Dendritic cell treated with granulocyte-macrophage colony-stimulating factor and Interleukin-4, amounts not matched to agents 40 ng/mL and 50 ng/mL, for 4 days (primary cell): Measurements from ENCODE around the gene DOCK3.

Experiments used
- H3K27ac Mint-ChIP-seq: one replicate; pipeline ENCODE4 v1.8.0; 2022; ENCODE audit warnings: mild to moderate bottlenecking, mixed read lengths
- H3K27me3 Mint-ChIP-seq: one replicate; pipeline ENCODE4 v1.8.0; 2022; ENCODE audit warnings: mild to moderate bottlenecking, mixed read lengths
- H3K36me3 Mint-ChIP-seq: one replicate; pipeline ENCODE4 v1.8.0; 2022; ENCODE audit warnings: low read depth, mixed read lengths
- H3K4me1 Mint-ChIP-seq: one replicate; pipeline ENCODE4 v1.8.0; 2022; ENCODE audit warnings: low read depth, mixed read lengths
- H3K4me3 Mint-ChIP-seq: one replicate; pipeline ENCODE4 v1.8.0; 2022; ENCODE audit warnings: mild to moderate bottlenecking, moderate library complexity, mixed read lengths
- H3K9me3 Mint-ChIP-seq: one replicate; pipeline ENCODE4 v1.8.0; 2022; ENCODE audit warnings: mixed read lengths
- intact Hi-C: fragments of 100-400 bp; cut with micrococcal nuclease; formaldehyde crosslinking; loops from one replicate; pipeline ENCODE4 v1.15.0; 2022

Gene DOCK3

DNA sequence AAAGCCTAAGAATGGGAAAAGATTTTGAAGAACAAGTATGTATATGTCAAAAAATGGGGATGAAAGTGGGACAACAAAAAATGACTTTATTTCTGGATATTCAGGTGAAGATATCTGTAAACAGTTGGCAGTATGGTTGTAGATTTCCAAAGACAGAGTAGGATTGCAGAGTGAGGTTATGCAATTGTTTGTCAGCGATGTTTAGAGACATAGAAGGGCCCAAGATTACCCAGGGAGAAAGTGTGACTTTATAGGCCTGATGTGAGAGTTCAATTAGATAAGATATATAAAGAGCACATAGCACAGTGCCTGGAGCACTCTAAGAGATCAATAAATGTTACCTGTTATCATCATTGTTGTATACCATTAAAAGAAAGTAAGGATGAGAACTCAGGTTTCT, 319.8 kb downstream of the DOCK3 start:
- no peak overlapping the region for H3K27ac Mint-ChIP-seq

DNA sequence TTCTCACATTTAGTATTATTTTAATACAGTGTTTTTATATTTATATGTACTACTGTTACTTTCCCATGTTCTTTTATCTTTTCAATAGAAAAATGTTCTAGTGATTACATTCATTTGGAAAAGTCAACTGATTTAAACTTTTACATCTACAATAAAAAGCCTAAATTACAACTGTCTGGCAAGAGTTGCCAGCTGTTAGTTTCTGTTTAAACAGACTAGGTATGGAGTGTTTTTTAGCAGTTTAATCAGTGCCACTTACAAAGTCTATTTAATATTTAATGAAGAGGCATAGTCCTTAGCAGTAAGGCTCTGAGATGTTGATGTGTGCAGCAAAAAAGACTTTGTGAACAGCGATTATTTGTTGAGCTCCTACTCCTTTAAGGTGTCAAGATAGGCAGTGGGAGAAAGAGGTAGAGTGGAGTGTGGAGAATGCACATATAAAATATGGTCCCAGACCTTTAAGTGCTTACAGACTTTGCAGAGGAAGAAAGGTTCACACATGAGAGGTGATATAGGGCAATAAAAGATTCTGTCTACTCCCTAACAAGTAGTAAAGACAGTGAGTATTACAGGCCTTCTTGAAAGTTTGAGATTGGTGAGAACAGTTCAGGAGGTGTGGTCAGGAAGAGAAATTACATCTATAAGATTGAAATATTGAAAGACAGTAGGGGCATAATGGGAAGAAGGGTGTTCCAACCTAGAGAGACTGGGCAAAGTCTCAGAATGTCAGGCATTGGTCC, 320.5 kb downstream of the DOCK3 start:
- Mint-ChIP-seq H3K27me3 (no peaks in the 10 kb centered on the region), H3K27ac (no peak overlapping the region), H3K9me3 (peaks cover 21% of the 10 kb centered on the region), H3K4me1 (peaks cover 8% of the 10 kb centered on the region), H3K36me3 (no peaks in the 10 kb centered on the region), H3K4me3 (no peak overlapping the region)
- intact Hi-C loops = no loop called here

More for the DNA sequence above, 319.8 kb downstream of the DOCK3 start:
- no peak overlapping the region for H3K4me3 Mint-ChIP-seq
- H3K27me3 Mint-ChIP-seq = no peaks in the 10 kb centered on the region
- peaks cover 8% of the 10 kb centered on the region for H3K4me1 Mint-ChIP-seq
- intact Hi-C loops = no loop called here
- H3K9me3 Mint-ChIP-seq = peaks cover 27% of the 10 kb centered on the region
- H3K36me3 Mint-ChIP-seq = no peaks in the 10 kb centered on the region

DNA sequence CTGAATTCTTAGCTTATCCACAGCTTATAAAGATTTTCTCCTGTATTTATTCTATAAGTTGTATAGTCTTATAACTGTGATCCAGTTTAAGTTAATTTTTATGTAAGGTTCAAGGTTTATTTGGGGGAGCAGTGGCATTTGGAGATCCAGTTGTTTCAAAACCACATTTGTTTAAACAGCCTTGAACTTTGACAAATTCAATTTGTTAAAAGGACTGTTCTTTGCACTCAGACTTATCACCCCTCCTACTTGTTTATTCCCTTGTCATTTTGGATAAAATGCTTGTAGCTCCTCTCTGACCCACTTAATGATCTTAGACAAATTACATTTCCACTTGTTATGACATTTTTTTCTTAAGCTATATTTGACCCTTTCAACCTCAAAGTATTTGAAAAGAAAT, 327.8 kb downstream of the DOCK3 start:
- no peaks in the 10 kb centered on the region for H3K36me3 Mint-ChIP-seq
- no peak overlapping the region for H3K4me3 Mint-ChIP-seq
- intact Hi-C loops = no loop called here
- no peaks in the 10 kb centered on the region for H3K4me1 Mint-ChIP-seq
- no peaks in the 10 kb centered on the region for H3K9me3 Mint-ChIP-seq
- no peaks in the 10 kb centered on the region for H3K27me3 Mint-ChIP-seq
- no peak overlapping the region for H3K27ac Mint-ChIP-seq

DNA sequence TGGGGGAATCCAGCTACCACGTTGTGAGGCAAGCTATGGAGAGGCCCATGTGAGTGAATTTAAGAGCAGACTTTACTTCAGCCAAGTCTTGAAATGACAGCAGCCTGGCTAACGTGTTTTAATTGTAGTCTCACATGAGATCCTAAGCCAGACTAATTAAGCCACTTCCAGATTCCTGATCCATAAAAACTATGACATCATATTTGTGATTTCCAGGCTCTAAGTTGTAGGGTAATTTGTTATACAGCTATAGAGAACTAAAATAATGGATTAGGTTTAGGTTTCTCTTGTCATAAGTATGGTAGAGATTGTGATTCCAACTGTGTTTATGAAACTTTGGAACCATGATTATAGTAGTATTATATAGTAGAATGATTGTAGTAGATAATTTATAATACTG, 329.5 kb downstream of the DOCK3 start:
- intact Hi-C loops = no loop called here

DNA sequence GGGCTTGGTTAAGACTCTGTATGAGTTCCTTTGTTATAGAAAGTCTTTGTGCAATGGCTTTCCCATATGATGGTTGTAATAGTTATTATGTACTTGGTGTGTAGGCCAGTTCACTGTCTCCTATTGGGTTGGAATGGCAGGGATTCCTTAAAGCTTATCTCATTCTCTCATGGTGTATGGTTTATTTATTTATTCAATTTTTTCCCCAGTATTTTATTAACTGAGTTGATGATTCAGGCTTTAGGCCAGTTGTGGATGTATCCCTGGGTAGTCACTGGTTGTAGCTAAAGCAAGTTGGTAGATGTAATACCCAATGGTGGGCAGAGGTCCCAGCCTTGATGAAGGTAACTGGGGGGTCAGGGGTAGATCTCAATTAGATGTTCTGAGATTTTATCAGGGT, 349.4 kb downstream of the DOCK3 start:
- H3K9me3 Mint-ChIP-seq = peaks cover 2% of the 10 kb centered on the region
- H3K36me3 Mint-ChIP-seq = no peaks in the 10 kb centered on the region
- intact Hi-C loops = no loop called here
- H3K27ac Mint-ChIP-seq = no peak overlapping the region
- H3K4me3 Mint-ChIP-seq = no peak overlapping the region
- H3K4me1 Mint-ChIP-seq = peaks cover 9% of the 10 kb centered on the region
- H3K27me3 Mint-ChIP-seq = no peaks in the 10 kb centered on the region

More for the DNA sequence above, 329.5 kb downstream of the DOCK3 start:
- Mint-ChIP-seq H3K4me1 (no peaks in the 10 kb centered on the region), H3K9me3 (peaks cover 2% of the 10 kb centered on the region), H3K4me3 (no peak overlapping the region), H3K36me3 (no peaks in the 10 kb centered on the region), H3K27ac (no peak overlapping the region), H3K27me3 (no peaks in the 10 kb centered on the region)

DNA sequence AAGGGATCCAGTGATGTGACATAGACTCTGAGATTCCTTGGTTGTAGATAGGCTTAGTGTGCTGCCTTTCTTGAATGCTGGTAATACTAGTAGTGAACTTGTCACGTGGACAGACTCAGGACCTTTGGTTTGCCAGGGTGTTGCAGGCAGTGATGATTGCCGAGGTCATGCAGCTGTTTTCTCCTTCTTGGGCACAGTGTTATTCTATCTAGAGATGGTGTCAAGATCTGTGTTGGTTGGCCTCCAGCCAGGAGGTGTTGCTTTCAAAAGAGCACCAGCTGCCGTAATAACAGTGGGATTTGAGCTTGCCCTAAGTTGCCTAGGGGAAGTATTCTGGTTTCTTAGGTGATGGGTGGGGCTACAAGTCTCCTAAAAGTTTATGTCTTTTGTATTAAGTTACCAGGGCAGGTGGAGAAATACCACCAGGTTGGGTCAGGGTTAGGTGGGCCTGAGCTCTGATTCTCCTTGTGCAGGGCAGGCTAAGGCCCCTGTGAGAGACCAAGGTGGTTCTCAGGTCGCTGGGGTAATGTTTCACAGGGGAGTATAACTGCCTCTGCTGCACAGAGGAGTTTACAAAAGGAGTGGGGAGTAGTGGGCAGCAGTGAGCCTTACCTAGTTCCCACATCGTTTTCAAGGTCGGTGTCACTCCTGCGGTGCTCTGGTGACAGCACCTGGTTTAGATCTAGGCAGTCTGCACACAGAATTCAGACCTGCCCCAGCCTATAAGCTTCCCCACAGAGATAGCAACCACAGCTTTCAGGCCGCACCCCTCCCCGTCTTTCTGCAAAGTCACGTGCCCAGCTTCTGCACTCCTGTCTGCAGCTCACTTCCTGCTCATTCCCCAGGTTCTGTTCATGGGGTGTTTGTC, 350.3 kb downstream of the DOCK3 start:
- Mint-ChIP-seq H3K36me3 (no peaks in the 10 kb centered on the region), H3K27ac (no peak overlapping the region), H3K27me3 (no peaks in the 10 kb centered on the region), H3K9me3 (peaks cover 11% of the 10 kb centered on the region), H3K4me3 (no peak overlapping the region), H3K4me1 (peaks cover 9% of the 10 kb centered on the region)
- intact Hi-C loops = no loop called here

DNA sequence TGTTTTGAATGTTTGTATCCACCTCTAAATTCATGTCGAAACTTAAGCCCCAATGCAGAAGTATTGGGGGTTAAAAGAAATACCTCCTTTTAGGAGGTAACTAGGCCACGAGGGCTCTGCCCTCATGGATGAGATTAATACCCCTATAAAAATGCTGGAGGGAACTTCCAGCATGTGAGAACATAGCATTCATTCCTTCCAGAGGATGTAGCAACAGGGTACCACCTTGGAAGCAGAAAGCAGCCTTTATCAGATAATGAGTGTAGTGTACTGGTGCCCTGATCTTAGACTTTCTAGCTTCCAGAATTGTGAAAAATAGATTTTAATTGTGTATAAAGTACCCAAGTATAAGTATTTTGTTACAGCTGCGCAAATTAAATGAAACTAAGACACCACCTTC, 356.9 kb downstream of the DOCK3 start:
- Mint-ChIP-seq H3K4me3 (no peak overlapping the region), H3K4me1 (no peaks in the 10 kb centered on the region), H3K27ac (no peak overlapping the region), H3K27me3 (peaks cover under 1% of the 10 kb centered on the region), H3K9me3 (peaks cover 13% of the 10 kb centered on the region), H3K36me3 (no peaks in the 10 kb centered on the region)
- intact Hi-C loops = no loop called here

DNA sequence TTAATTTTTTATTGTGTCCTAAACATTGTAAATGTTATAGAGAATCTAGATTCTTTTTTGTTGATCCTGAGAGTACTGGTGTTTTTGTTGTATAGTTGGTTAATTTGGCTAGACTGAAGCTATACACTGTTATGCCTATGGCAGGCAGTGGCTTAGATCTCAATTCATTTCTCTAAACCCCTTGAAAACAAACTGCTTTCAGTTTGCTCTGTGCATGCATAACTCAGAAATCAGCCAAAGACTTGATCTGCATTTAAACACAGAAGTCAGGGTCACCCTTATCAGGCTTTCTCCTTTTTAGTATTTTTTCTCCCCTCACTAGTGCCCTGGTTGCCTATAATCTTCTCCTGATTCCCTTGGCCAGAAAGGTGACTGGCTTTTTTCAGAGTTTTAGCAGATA, 360.9 kb downstream of the DOCK3 start:
- H3K4me3 Mint-ChIP-seq = no peak overlapping the region
- H3K27me3 Mint-ChIP-seq = peaks cover 2% of the 10 kb centered on the region
- no peaks in the 10 kb centered on the region for H3K9me3 Mint-ChIP-seq
- no peaks in the 10 kb centered on the region for H3K36me3 Mint-ChIP-seq
- intact Hi-C loops = no loop called here
- H3K27ac Mint-ChIP-seq = no peak overlapping the region
- H3K4me1 Mint-ChIP-seq = no peaks in the 10 kb centered on the region

DNA sequence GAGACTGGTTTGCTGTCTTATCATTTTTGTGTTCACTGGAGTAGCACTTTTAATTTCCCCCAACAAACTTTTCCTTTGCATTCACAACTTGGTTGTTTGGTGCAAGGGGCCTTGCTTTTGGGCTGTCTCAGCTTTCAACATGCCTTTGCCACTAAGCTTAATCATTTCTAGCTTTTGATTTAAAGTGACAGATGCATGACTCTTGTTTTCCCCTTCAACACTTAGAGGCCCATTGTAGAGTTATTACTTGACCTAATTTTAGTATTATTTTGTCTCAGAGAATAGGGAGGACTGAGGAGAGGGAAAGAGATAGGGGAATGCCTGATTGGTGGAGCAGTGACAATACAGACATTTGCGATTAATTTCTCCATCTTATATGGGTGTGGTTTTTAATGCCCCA, 370.3 kb downstream of the DOCK3 start:
- Mint-ChIP-seq H3K4me1 (no peaks in the 10 kb centered on the region), H3K4me3 (no peak overlapping the region), H3K9me3 (no peaks in the 10 kb centered on the region), H3K27me3 (peaks cover 2% of the 10 kb centered on the region), H3K36me3 (no peaks in the 10 kb centered on the region), H3K27ac (no peak overlapping the region)
- intact Hi-C loops = no loop called here

DNA sequence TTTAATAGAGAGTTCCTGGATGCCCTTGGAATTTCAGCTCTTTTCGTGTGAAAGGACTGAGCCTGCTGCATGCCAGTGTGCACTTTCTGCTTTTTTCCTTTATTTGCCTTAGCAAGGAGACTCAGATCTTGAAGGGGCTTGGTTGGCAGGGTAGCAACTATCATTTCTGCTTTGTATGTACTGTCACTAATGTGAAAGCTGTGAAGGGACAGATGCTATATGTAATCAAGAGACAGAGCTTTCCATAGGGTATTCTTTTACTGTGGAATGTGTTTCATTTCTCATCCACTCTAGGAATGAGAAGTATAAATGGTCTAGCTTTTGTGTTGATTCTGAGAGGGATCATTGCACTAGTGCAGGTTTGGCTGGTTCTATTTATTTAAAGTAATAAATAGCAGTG, 377.8 kb downstream of the DOCK3 start:
- Mint-ChIP-seq H3K27me3 (peaks cover 1% of the 10 kb centered on the region), H3K4me1 (peaks cover 5% of the 10 kb centered on the region), H3K9me3 (no peaks in the 10 kb centered on the region), H3K27ac (no peak overlapping the region), H3K36me3 (no peaks in the 10 kb centered on the region), H3K4me3 (no peak overlapping the region)
- intact Hi-C loops = no loop called here

DNA sequence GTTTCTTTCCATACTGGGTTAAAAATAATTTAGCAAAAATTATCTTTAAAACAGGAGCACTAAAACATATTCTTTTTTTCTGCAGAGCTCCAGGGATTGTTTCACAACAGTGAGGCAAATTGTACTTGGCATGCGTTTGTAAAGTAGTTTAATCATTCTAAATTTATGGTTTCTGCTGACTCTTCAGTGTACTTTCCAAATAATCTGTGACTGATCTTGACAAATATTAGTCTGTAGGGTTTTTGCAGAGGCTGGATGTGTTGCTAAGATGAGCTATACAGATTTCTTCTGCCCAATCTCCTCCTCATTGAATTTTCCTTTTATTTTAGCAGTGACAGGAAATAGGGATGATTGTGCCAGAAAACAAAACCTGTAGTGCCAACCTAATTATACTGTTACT, 382.4 kb downstream of the DOCK3 start:
- Mint-ChIP-seq H3K4me3 (no peak overlapping the region), H3K27me3 (peaks cover 1% of the 10 kb centered on the region), H3K36me3 (no peaks in the 10 kb centered on the region), H3K27ac (no peak overlapping the region), H3K9me3 (no peaks in the 10 kb centered on the region), H3K4me1 (peaks cover 5% of the 10 kb centered on the region)
- intact Hi-C loops = no loop called here

DNA sequence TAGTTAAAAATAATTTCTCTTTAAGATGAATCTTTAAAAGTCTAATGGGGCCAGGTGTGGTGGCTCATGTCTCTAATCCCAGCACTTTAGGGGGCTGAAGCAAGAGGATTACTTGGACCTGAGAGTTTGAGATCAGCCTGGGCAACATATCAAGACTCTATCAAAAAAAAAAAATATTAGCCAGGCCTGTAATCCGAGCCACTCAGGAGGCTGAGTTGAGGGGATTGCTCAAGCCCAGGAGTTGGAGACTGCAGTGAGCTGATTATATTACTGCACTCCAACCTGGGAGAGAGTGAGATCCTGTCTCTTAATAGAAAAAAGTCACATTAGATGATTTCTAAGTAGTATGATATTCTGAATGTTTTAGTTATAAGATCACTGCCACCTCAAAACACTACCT, 388.3 kb downstream of the DOCK3 start:
- Mint-ChIP-seq H3K4me3 (no peak overlapping the region), H3K9me3 (no peaks in the 10 kb centered on the region), H3K36me3 (no peaks in the 10 kb centered on the region), H3K4me1 (peaks cover 5% of the 10 kb centered on the region), H3K27me3 (no peaks in the 10 kb centered on the region), H3K27ac (no peak overlapping the region)
- intact Hi-C loops = no loop called here

DNA sequence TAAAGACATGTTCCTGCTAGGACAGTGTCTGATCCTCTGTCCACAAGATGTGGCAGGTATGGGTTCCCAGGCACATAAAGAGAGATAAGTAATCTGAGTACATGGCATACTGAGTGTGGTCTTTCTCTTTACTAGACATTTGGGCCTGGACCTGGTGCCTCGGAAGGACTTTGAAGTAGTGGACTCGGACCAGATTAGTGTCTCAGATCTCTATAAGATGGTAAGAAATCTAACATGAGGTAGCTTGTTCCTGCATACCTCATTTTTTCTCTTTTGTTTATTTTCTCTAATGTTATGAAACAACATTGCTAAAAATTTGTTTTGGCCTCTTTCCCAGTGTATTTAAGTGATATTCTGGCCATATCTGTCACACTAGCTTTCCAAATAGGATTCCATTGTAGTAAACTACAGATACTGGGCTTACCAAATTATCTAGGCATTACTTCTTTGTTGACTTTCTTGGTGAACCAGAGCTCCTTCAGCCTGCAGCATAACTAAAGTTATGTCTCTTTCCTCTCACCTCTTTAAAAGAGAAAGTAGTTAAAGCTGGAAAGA, 400.6 kb downstream of the DOCK3 start:
- Mint-ChIP-seq H3K9me3 (no peaks in the 10 kb centered on the region), H3K36me3 (no peaks in the 10 kb centered on the region), H3K27ac (no peak overlapping the region), H3K4me1 (no peaks in the 10 kb centered on the region), H3K27me3 (no peaks in the 10 kb centered on the region), H3K4me3 (no peak overlapping the region)
- intact Hi-C loops = no loop called here

DNA sequence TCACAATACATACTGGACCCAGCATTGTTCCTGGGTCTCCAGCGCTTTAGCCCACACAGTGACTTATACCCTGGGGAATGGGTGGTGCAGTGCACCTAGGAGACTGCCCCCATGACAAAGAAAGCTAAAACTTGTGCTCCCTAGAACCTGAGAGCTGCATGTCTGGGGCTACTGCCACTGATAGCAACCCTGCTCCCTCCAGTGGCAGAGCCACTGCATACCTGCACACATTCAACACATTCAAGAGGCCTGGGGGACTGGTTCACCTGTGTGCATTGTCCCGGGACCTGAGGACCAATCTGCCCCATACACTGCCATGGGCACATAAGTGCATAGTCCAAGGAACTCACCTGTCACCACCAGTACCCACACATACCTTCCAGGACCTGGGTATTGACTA, 407.6 kb downstream of the DOCK3 start:
- Mint-ChIP-seq H3K27me3 (no peaks in the 10 kb centered on the region), H3K4me3 (no peak overlapping the region), H3K36me3 (no peaks in the 10 kb centered on the region), H3K4me1 (no peaks in the 10 kb centered on the region), H3K27ac (no peak overlapping the region), H3K9me3 (peaks cover 47% of the 10 kb centered on the region)
- intact Hi-C loops = no loop called here
